ENCODE data around the gene ANKRD42. TPM values are rescaled to one million over a fixed set of nuclear protein-coding genes. Genes with fewer than 3 reads are reported as not detected.
"Not testable (repeated sequence)": the region's sequence is repeated elsewhere in the genome, so short reads cannot be mapped to it uniquely, and the experiment has no call there.

Gene ANKRD42
- total RNA-seq, 2 donors from 2014 or later = 7.7 to 8.0 TPM

GRCh38 chr11:83257761-83258168, 64.3 kb downstream of the ANKRD42 start:
- TF ChIP-seq, protein P1, sequence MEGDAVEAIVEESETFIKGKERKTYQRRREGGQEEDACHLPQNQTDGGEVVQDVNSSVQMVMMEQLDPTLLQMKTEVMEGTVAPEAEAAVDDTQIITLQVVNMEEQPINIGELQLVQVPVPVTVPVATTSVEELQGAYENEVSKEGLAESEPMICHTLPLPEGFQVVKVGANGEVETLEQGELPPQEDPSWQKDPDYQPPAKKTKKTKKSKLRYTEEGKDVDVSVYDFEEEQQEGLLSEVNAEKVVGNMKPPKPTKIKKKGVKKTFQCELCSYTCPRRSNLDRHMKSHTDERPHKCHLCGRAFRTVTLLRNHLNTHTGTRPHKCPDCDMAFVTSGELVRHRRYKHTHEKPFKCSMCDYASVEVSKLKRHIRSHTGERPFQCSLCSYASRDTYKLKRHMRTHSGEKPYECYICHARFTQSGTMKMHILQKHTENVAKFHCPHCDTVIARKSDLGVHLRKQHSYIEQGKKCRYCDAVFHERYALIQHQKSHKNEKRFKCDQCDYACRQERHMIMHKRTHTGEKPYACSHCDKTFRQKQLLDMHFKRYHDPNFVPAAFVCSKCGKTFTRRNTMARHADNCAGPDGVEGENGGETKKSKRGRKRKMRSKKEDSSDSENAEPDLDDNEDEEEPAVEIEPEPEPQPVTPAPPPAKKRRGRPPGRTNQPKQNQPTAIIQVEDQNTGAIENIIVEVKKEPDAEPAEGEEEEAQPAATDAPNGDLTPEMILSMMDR (IDR thresholded peaks at IDR 0.05) = no peak
- Histone ChIP-seq H3K9me3 (no peaks in the 10 kb centered on the region), H3K27ac (no peak overlapping the region), H3K4me3 (no peak overlapping the region), H3K27me3 (no peaks in the 10 kb centered on the region), H3K36me3 (peaks cover 15% of the 10 kb centered on the region), H3K4me1 (no peaks in the 10 kb centered on the region)
- DNase-seq (ENCODE audit: low spot score) = no peak

GRCh38 chr11:83259559-83259958, 66.0 kb downstream of the ANKRD42 start:
- H3K4me3 ChIP-seq = no peak overlapping the region
- no peaks in the 10 kb centered on the region for H3K4me1 ChIP-seq
- TF ChIP-seq, protein P1 (IDR thresholded peaks at IDR 0.05) = no peak
- no peaks in the 10 kb centered on the region for H3K27me3 ChIP-seq
- no peak for DNase-seq (ENCODE audit: low spot score)
- H3K27ac ChIP-seq = peak overlapping the region in 1 of 2 donors; percentile 12
- peaks cover 24% of the 10 kb centered on the region for H3K36me3 ChIP-seq
- no peaks in the 10 kb centered on the region for H3K9me3 ChIP-seq

DNA sequence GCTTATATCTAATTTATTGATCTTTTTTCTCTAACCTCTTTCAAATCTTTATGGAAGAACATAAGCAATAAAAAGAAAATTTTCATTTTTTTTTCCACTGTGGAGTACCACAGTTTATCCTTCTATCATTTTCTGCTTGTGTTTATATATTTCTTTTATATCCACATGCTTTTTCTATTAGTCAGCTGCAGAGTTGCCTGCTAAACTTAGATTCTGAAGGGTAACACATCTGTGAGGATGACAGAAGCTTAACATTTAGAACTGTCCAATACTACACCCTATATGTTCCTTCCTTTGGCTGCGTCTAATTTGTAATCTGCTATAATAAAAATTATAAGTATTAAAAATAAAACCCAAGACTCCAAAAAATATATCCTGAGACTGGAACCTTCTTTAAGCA, 71.8 kb downstream of the ANKRD42 start:
- Histone ChIP-seq H3K27ac (peak overlapping the region in 1 of 2 donors; percentile 13), H3K36me3 (peaks cover 41% of the 10 kb centered on the region), H3K9me3 (no peaks in the 10 kb centered on the region), H3K27me3 (no peaks in the 10 kb centered on the region), H3K4me1 (no peaks in the 10 kb centered on the region), H3K4me3 (no peak overlapping the region)
- TF ChIP-seq, protein P1 (IDR thresholded peaks at IDR 0.05) = no peak
- no peak for DNase-seq (ENCODE audit: low spot score)

GRCh38 chr11:83269080-83269479, 75.6 kb downstream of the ANKRD42 start:
- H3K27ac ChIP-seq; H3K27me3 ChIP-seq; H3K4me3 ChIP-seq; H3K9me3 ChIP-seq; H3K4me1 ChIP-seq; DNase-seq (ENCODE audit: low spot score): not testable (repeated sequence)
- peaks cover 39% of the 10 kb centered on the region for H3K36me3 ChIP-seq

- H3K36me3 ChIP-seq = peaks cover 42% of the 10 kb centered on the region
- not testable (repeated sequence) for H3K4me1 ChIP-seq; H3K27ac ChIP-seq; H3K9me3 ChIP-seq; DNase-seq (ENCODE audit: low spot score); H3K4me3 ChIP-seq; H3K27me3 ChIP-seq
Observed at GRCh38 chr11:83271734-83272133, 78.2 kb downstream of the ANKRD42 start.

DNA sequence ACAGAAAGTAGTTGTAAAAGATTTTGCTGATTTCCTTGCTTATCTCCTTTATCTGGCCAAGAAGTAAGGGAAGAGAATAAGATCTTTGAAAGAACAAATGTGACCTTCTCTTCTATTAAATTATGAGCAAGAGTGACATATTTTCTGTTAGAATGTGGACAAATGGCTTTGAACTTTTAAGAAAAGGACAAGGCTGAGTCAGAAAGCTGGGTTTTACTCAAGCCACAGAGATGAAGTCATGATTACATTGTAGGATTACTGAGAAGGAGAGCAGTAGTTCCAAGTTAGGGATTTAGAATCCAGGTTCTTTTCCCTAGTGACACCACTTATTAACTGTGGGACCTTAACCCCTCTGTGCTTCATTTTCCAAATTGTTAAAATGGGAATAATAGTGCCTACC, 79.1 kb downstream of the ANKRD42 start:
- Histone ChIP-seq H3K9me3 (peaks cover 0 to 4% of the 10 kb centered on the region in 2 donors), H3K36me3 (peaks cover 47% of the 10 kb centered on the region), H3K27me3 (no peaks in the 10 kb centered on the region), H3K4me1 (no peaks in the 10 kb centered on the region), H3K27ac (no peak overlapping the region), H3K4me3 (no peak overlapping the region)
- TF ChIP-seq, protein P1 (IDR thresholded peaks at IDR 0.05) = no peak
- no peak for DNase-seq (ENCODE audit: low spot score)

- peaks cover 0 to 4% of the 10 kb centered on the region in 2 donors for H3K9me3 ChIP-seq
- TF ChIP-seq, protein P1 (IDR thresholded peaks at IDR 0.05) = no peak
- no peaks in the 10 kb centered on the region for H3K27me3 ChIP-seq
- H3K4me3 ChIP-seq = no peak overlapping the region
- H3K36me3 ChIP-seq = peaks cover 64% of the 10 kb centered on the region
- H3K27ac ChIP-seq = no peak overlapping the region
- DNase-seq (ENCODE audit: low spot score) = no peak
- H3K4me1 ChIP-seq = no peaks in the 10 kb centered on the region
Observed at GRCh38 chr11:83275888-83276641, 82.6 kb downstream of the ANKRD42 start.
